ENCODE data around the gene PDCD1LG2.

Gene PDCD1LG2

DNA sequence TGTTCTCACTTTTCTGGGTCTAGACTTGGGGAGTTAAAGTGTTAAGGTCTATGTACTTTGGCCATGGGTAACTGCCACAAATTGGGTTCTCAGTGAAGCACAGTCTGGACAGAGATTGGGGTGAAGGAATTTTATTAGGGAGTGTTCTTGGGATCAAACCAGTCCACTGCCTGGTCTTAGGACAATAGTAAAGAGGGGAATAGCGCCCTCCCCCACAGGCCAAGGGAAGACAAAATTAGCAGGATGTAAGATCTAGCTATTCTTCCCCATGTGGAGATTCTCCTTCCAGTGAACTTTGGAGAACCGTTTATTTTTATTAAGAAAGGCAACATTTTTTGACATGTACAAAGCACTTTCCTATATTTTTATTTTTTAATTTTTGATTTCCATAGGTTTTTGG is 100.2 kb downstream of the PDCD1LG2 start:
- DNase-seq (ENCODE audit: low read depth in 2 of 2), result no peak

DNA sequence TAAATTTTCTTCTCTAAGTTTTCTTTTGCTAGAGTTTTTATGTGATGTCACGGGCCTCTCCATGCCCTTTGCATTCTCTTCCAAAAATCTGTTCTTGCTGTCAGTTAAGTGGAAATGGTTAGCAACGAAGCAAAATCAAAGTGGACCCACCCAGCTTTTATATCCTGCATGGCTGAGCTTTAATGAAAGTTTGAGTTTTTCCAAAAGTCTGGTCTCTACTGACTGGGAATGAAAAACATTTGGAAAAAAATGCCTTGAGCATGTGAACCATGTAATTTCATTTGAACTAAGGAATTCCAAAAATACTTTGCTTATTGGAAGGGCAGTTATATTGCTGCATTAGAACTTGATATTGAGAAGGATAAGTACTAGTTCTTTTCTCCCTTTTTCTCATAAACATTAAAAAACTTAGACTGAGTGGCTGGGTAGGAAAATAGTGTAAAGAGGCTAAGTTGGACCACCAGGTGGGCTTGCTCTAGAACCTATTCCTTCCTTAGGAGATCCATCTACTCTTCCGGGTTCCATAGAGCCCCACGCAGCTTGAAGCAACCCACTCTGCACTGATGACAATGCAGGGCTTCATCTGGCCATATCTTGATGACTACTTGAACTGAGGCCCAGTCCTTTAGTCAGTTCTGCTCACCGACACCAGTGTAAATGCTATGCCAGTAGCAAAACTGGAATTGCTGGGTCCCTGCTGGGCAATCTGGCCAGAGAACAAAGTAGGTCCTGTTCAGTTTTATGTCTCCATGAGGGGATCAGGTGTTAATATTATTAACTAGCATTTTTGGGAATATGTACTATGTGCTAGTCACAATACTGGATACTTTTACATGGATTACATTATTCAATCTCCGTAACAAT is 101.2 kb downstream of the PDCD1LG2 start:
- no peak for DNase-seq (ENCODE audit: low read depth in 2 of 2)

DNA sequence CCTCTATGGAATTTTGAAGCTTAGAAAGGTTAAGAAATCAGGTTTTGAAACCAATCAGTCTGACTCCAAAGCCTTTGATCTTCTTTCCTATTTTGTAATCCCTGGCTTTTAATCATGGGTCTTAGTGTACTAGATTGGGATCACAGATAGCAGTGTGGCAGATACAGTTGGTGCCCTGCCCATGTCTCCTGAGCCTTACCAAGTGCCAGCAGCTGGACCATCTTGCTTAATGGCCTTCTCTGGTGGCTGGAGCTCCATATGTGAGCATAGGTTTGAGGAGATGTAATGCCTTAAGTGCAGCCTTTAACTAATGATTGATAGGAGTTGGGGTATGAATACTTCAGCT is 101.8 kb downstream of the PDCD1LG2 start:
- DNase-seq (ENCODE audit: low read depth in 2 of 2), result no peak

DNA sequence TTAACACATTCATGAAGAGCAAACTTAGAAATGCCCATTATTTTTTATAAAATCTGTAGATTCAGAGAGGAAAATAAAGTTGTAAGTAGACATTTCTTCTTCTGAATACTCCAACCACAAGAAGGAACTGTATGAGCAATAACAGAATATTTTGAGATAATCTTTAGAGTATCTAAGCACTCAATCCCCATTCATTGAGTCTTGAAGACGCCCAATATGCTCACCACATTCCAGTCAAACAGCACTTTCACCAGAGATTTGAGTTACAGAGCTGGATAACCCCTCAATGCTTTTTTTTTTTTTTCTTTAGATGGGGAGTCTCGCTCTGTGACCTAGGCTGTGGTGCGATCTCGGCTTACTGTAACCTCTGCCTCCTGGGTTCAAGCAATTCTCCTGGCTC is 103.9 kb downstream of the PDCD1LG2 start:
- no peak for DNase-seq (ENCODE audit: low read depth in 2 of 2)

DNA sequence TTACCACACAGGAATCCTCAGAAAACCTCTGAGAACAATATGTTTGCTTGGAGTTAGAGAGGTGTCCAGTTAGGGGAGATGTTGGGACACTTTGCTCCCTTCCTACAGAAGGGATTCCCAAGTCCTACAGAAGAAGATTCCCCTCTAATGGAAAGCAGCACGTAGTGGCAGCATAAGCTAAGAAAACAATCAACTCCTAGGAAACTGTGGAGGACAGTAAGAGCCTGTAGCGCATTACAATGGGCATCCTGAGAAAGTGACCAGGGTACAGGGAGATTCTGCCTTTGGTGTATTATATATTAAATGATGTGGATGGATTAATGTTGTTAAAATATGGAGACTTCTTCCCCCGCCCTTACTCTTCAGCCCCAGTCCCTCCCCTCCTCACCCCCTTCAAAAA is 104.7 kb downstream of the PDCD1LG2 start:
- DNase-seq (ENCODE audit: low read depth in 2 of 2), result no peak

DNA sequence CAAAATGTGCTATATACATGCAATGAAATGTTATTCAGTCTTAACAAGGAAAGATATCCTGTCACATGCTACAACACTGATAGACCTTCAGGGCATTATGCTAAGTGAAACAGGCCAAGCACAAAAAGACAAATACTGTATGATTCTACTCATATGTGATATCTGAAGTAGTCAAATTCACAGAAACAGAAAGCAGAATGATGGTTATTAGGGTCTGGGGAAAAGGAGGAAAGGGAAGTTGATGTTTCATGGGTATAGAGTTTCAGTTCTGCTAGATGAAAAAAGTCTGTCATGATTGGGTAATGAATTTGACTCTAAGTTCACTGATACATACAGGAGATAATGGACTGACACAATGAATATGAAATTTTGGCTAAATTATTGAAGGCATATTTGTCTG is 107.4 kb downstream of the PDCD1LG2 start:
- DNase-seq (ENCODE audit: low read depth in 2 of 2), result no peak

DNA sequence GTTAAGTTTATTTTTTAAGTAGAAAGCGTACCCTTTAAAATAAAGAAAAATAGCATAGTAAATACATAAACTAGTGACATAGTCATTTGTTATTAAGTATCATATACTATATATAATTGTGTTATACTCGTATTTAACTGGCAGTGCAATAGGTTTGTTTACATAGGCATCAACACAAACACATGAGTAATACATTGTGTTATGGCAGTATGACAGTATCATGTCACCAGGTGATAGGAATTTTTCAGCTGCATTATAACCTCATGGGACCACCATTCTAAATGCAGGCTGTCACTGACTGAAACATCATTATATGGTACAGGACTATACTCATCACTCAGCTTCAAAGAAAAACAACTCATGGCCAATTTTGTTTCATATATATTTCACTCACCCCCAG is 110.2 kb downstream of the PDCD1LG2 start:
- no peak for DNase-seq (ENCODE audit: low read depth in 2 of 2)

All from stimulated activated CD8-positive, alpha-beta memory T cell treated with anti-CD3 and anti-CD28 coated beads, Interleukin-2, amount 100 ng/mL, for 1 hour (primary cell).